Liver (tissue), 9 donors: ENCODE measurements around the gene PACSIN2. TPM values are rescaled to one million over a fixed set of nuclear protein-coding genes. Genes with fewer than 3 reads are reported as not detected.

Source experiments
- DNase-seq: peaks from one replicate; pipeline ENCODE4 v3.0.0-alpha.2; 2017; ENCODE audit warnings: low spot score
- H3K27ac ChIP-seq, 2 donors: one replicate each; pipeline ENCODE4 v1.7.0; 2013; ENCODE audit warnings: inconsistent platforms in 2 of 2, low read length in 2 of 2, control low read depth in 1 of 2, low read depth in 1 of 2, mild to moderate bottlenecking in 1 of 2
- H3K27me3 ChIP-seq, 4 donors: one replicate each; pipeline versions ENCODE4 v1.6.1 to v1.7.0; 2013; ENCODE audit warnings: low read length in 3 of 4, inconsistent platforms in 1 of 4, mild to moderate bottlenecking in 1 of 4, moderate library complexity in 1 of 4; ENCODE audit not compliant: control insufficient read depth in 4 of 4, insufficient read depth in 4 of 4
- H3K36me3 ChIP-seq, 4 donors: one replicate each; pipeline versions ENCODE4 v1.6.1 to v1.7.0; 2013; ENCODE audit warnings: low read length in 3 of 4, mild to moderate bottlenecking in 3 of 4, low read depth in 1 of 4, moderate library complexity in 1 of 4; ENCODE audit not compliant: control insufficient read depth in 4 of 4, insufficient read depth in 3 of 4
- H3K4me1 ChIP-seq, 4 donors: one replicate each; pipeline versions ENCODE4 v1.6.1 to v1.7.0; 2013; ENCODE audit warnings: low read length in 3 of 4, mild to moderate bottlenecking in 3 of 4, moderate library complexity in 1 of 4; ENCODE audit not compliant: control insufficient read depth in 4 of 4, insufficient read depth in 4 of 4
- H3K4me3 ChIP-seq, 3 donors: one replicate each; pipeline versions ENCODE4 v1.6.1 to v1.7.0; 2013; ENCODE audit warnings: low read length in 3 of 3, control low read depth in 1 of 3, low read depth in 1 of 3, mild to moderate bottlenecking in 1 of 3
- H3K9ac ChIP-seq, 2 donors: one replicate each; pipeline ENCODE4 v1.7.0; 2013; ENCODE audit warnings: low read length in 2 of 2, mild to moderate bottlenecking in 2 of 2, moderate library complexity in 2 of 2, control low read depth in 1 of 2, low read depth in 1 of 2
- H3K9me3 ChIP-seq, 4 donors: one replicate each; pipeline versions ENCODE4 v1.6.1 to v1.7.0; 2013; ENCODE audit warnings: low read length in 3 of 4; ENCODE audit not compliant: control insufficient read depth in 4 of 4
- ATF3 ChIP-seq: IDR thresholded peaks from 2 replicates; pipeline ENCODE4 v1.6.1; 2016; ENCODE audit warnings: antibody characterized with exemption
- CTCF ChIP-seq: fragments of 150-350 bp; IDR thresholded peaks from 2 replicates; pipeline ENCODE4 v1.5.1; 2017; ENCODE audit warnings: improper control_type of control experiment, low read depth, low read length; ENCODE audit not compliant: missing input control
- EGR1 ChIP-seq, 2 donors: IDR thresholded peaks; 2 replicates each; pipeline ENCODE4 v1.6.1; 2016 to 2018; ENCODE audit warnings: antibody characterized with exemption in 2 of 2, low read depth in 2 of 2
- FOXA1 ChIP-seq: IDR thresholded peaks from 2 replicates; pipeline ENCODE4 v1.6.1; 2016; ENCODE audit warnings: antibody characterized with exemption
- FOXA2 ChIP-seq: IDR thresholded peaks from 2 replicates; pipeline ENCODE4 v1.6.1; 2016; ENCODE audit warnings: antibody characterized with exemption
- GABPA ChIP-seq, 2 donors: IDR thresholded peaks in 1 of 2; conservative IDR thresholded peaks in 1 of 2; 2 replicates each; pipeline ENCODE4 v1.6.1; 2016; ENCODE audit warnings: antibody characterized with exemption in 2 of 2, mild to moderate bottlenecking in 1 of 2, moderate library complexity in 1 of 2
- HNF4A ChIP-seq, 2 donors: conservative IDR thresholded peaks; 2 replicates each; pipeline ENCODE4 v1.6.1; 2016; ENCODE audit warnings: antibody characterized with exemption in 2 of 2, mild to moderate bottlenecking in 2 of 2
- HNF4G ChIP-seq: IDR thresholded peaks from 2 replicates; pipeline ENCODE4 v1.6.1; 2016; ENCODE audit warnings: antibody characterized with exemption
- JUND ChIP-seq, 2 donors: IDR thresholded peaks; 2 replicates each; pipeline ENCODE4 v1.6.1; 2016; ENCODE audit warnings: antibody characterized with exemption in 2 of 2
- MAX ChIP-seq: IDR thresholded peaks from 2 replicates; pipeline ENCODE4 v1.6.1; 2016; ENCODE audit warnings: antibody characterized with exemption
- NR2F2 ChIP-seq: IDR thresholded peaks from 2 replicates; pipeline ENCODE4 v1.6.1; 2016; ENCODE audit warnings: antibody characterized with exemption
- RAD21 ChIP-seq, 2 donors: IDR thresholded peaks; 2 replicates each; pipeline ENCODE4 v1.6.1; 2016; ENCODE audit warnings: antibody characterized with exemption in 2 of 2, mild to moderate bottlenecking in 2 of 2
- REST ChIP-seq: IDR thresholded peaks from 2 replicates; pipeline ENCODE4 v1.6.1; 2016; ENCODE audit warnings: antibody characterized with exemption, mild to moderate bottlenecking
- RXRA ChIP-seq, 2 donors: IDR thresholded peaks; 2 replicates each; pipeline ENCODE4 v1.6.1; 2017 to 2018; ENCODE audit warnings: antibody characterized with exemption in 2 of 2, mild to moderate bottlenecking in 1 of 2
- SP1 ChIP-seq: IDR thresholded peaks from 2 replicates; pipeline ENCODE4 v1.6.1; 2018; ENCODE audit warnings: antibody characterized with exemption, mild to moderate bottlenecking
- TAF1 ChIP-seq: conservative IDR thresholded peaks from 2 replicates; pipeline ENCODE4 v1.6.1; 2016; ENCODE audit warnings: antibody characterized with exemption, mild to moderate bottlenecking
- YY1 ChIP-seq: IDR thresholded peaks from 2 replicates; pipeline ENCODE4 v1.6.1; 2016; ENCODE audit warnings: antibody characterized with exemption, mild to moderate bottlenecking
- ZBTB33 ChIP-seq: IDR thresholded peaks from 2 replicates; pipeline ENCODE4 v1.6.1; 2016; ENCODE audit warnings: antibody characterized with exemption
- WGBS: extraction: QIAGEN DNeasy Blood & Tissue Kit; methylation state at CpG from one replicate; pipeline ENCODE4 v1.1.7; 2013; 5-methylcytosine and 5-hydroxymethylcytosine counted together
- polyA plus RNA-seq, 2 donors: library from polyadenylated mRNA; stranded (reverse) in 1 of 2; unstranded in 1 of 2; fragments of 200-250 nt in 1 of 2; fragments of >200 nt in 1 of 2; fragmentation: Nextera tagmentation in 1 of 2; extraction: Ambion mirVana in 1 of 2; gene quantifications; one replicate each; pipeline versions ENCODE4 v1.2.1 to v1.2.3, GENCODE V29; 2013 to 2015
- total RNA-seq, 2 donors: library from RNA; depleted of rRNA; stranded (reverse); fragments of >200 nt; gene quantifications; one replicate each; pipeline ENCODE4 v1.2.3, GENCODE V29; 2014
- donor health status: healthy.
- donor health status: healthy.
- donor health status: healthy.
- donor health status: healthy.
- donor health status: healthy.

The PACSIN2 gene
- total and polyA plus RNA-seq, 4 donors = 9.1 to 31.4 (median 17.0) TPM

- H3K27ac ChIP-seq = no peak overlapping the region
- 76% methylated on average over 3 of the region's 3 CpGs for WGBS
- TF ChIP-seq EGR1 (IDR thresholded peaks at IDR 0.05; ENCODE audit: low read depth in 2 of 2) (no peak), FOXA2 (no peak), RXRA (IDR thresholded peaks at IDR 0.05) (no peak), CTCF (no peak), ZBTB33 (no peak), YY1 (no peak), NR2F2 (no peak)
- no peak overlapping the region for H3K4me3 ChIP-seq
- H3K4me1 ChIP-seq = peaks cover 10 to 38% (median 33%) of the 10 kb centered on the region in 4 donors
- no peak for DNase-seq
- H3K9ac ChIP-seq = peak overlapping the region in 1 of 2 donors; percentile 19
- H3K36me3 ChIP-seq = no peaks in the 10 kb centered on the region
- H3K27me3 ChIP-seq = no peaks in the 10 kb centered on the region
- H3K9me3 ChIP-seq = no peaks in the 10 kb centered on the region
These were observed 57.4 kb downstream of the PACSIN2 start for GRCh38 chr22:42957544-42957943.

GRCh38 chr22:42955848-42956247 lies 59.1 kb downstream of the PACSIN2 start:
- Histone ChIP-seq H3K27ac (no peak overlapping the region), H3K4me1 (peaks cover 7 to 26% (median 23%) of the 10 kb centered on the region in 4 donors), H3K4me3 (no peak overlapping the region), H3K36me3 (no peaks in the 10 kb centered on the region), H3K9me3 (no peaks in the 10 kb centered on the region), H3K27me3 (no peaks in the 10 kb centered on the region), H3K9ac (no peak overlapping the region)
- no peak for DNase-seq
- 95% methylated on average over 1 of the region's 1 CpG for WGBS
- TF ChIP-seq FOXA1 (no peak), ATF3 (no peak), CTCF (no peak), NR2F2 (no peak), TAF1 (no peak), HNF4A (conservative IDR thresholded peaks at IDR 0.05) (no peak), MAX (no peak), FOXA2 (no peak), EGR1 (IDR thresholded peaks at IDR 0.05; ENCODE audit: low read depth in 2 of 2) (no peak), SP1 (no peak), YY1 (no peak), ZBTB33 (no peak), JUND (IDR thresholded peaks at IDR 0.05) (no peak), REST (no peak), RXRA (IDR thresholded peaks at IDR 0.05) (no peak), HNF4G (no peak), RAD21 (IDR thresholded peaks at IDR 0.05) (no peak), GABPA (IDR thresholded peaks at IDR 0.05 in 1 of 2, conservative IDR thresholded peaks at IDR 0.05 in 1 of 2) (no peak)
